Liver (tissue), 9 donors: Measurements from ENCODE around the gene CHIC2. TPM values are rescaled to one million over a fixed set of nuclear protein-coding genes. Genes with fewer than 3 reads are reported as not detected.

ENCODE experiments used
- DNase-seq: peaks from one replicate; pipeline ENCODE4 v3.0.0-alpha.2; 2017; ENCODE audit warnings: low spot score
- H3K27ac ChIP-seq, 2 donors: one replicate each; pipeline ENCODE4 v1.7.0; 2013; ENCODE audit warnings: inconsistent platforms in 2 of 2, low read length in 2 of 2, control low read depth in 1 of 2, low read depth in 1 of 2, mild to moderate bottlenecking in 1 of 2
- H3K27me3 ChIP-seq, 4 donors: one replicate each; pipeline versions ENCODE4 v1.6.1 to v1.7.0; 2013; ENCODE audit warnings: low read length in 3 of 4, inconsistent platforms in 1 of 4, mild to moderate bottlenecking in 1 of 4, moderate library complexity in 1 of 4; ENCODE audit not compliant: control insufficient read depth in 4 of 4, insufficient read depth in 4 of 4
- H3K36me3 ChIP-seq, 4 donors: one replicate each; pipeline versions ENCODE4 v1.6.1 to v1.7.0; 2013; ENCODE audit warnings: low read length in 3 of 4, mild to moderate bottlenecking in 3 of 4, low read depth in 1 of 4, moderate library complexity in 1 of 4; ENCODE audit not compliant: control insufficient read depth in 4 of 4, insufficient read depth in 3 of 4
- H3K4me1 ChIP-seq, 4 donors: one replicate each; pipeline versions ENCODE4 v1.6.1 to v1.7.0; 2013; ENCODE audit warnings: low read length in 3 of 4, mild to moderate bottlenecking in 3 of 4, moderate library complexity in 1 of 4; ENCODE audit not compliant: control insufficient read depth in 4 of 4, insufficient read depth in 4 of 4
- H3K4me3 ChIP-seq, 3 donors: one replicate each; pipeline versions ENCODE4 v1.6.1 to v1.7.0; 2013; ENCODE audit warnings: low read length in 3 of 3, control low read depth in 1 of 3, low read depth in 1 of 3, mild to moderate bottlenecking in 1 of 3
- H3K9ac ChIP-seq, 2 donors: one replicate each; pipeline ENCODE4 v1.7.0; 2013; ENCODE audit warnings: low read length in 2 of 2, mild to moderate bottlenecking in 2 of 2, moderate library complexity in 2 of 2, control low read depth in 1 of 2, low read depth in 1 of 2
- H3K9me3 ChIP-seq, 4 donors: one replicate each; pipeline versions ENCODE4 v1.6.1 to v1.7.0; 2013; ENCODE audit warnings: low read length in 3 of 4; ENCODE audit not compliant: control insufficient read depth in 4 of 4
- EGR1 ChIP-seq, 2 donors: IDR thresholded peaks; 2 replicates each; pipeline ENCODE4 v1.6.1; 2016 to 2018; ENCODE audit warnings: antibody characterized with exemption in 2 of 2, low read depth in 2 of 2
- FOXA2 ChIP-seq: IDR thresholded peaks from 2 replicates; pipeline ENCODE4 v1.6.1; 2016; ENCODE audit warnings: antibody characterized with exemption
- JUND ChIP-seq, 2 donors: IDR thresholded peaks; 2 replicates each; pipeline ENCODE4 v1.6.1; 2016; ENCODE audit warnings: antibody characterized with exemption in 2 of 2
- NR2F2 ChIP-seq: IDR thresholded peaks from 2 replicates; pipeline ENCODE4 v1.6.1; 2016; ENCODE audit warnings: antibody characterized with exemption
- RXRA ChIP-seq, 2 donors: IDR thresholded peaks; 2 replicates each; pipeline ENCODE4 v1.6.1; 2017 to 2018; ENCODE audit warnings: antibody characterized with exemption in 2 of 2, mild to moderate bottlenecking in 1 of 2
- WGBS: extraction: QIAGEN DNeasy Blood & Tissue Kit; methylation state at CpG from one replicate; pipeline ENCODE4 v1.1.7; 2013; 5-methylcytosine and 5-hydroxymethylcytosine counted together
- polyA plus RNA-seq, 2 donors: library from polyadenylated mRNA; stranded (reverse) in 1 of 2; unstranded in 1 of 2; fragments of 200-250 nt in 1 of 2; fragments of >200 nt in 1 of 2; fragmentation: Nextera tagmentation in 1 of 2; extraction: Ambion mirVana in 1 of 2; gene quantifications; one replicate each; pipeline versions ENCODE4 v1.2.1 to v1.2.3, GENCODE V29; 2013 to 2015
- total RNA-seq, 2 donors: library from RNA; depleted of rRNA; stranded (reverse); fragments of >200 nt; gene quantifications; one replicate each; pipeline ENCODE4 v1.2.3, GENCODE V29; 2014
- TF ChIP-seq, protein P1 (sequence below): IDR thresholded peaks from 2 replicates; pipeline ENCODE4 v1.6.1; 2016; ENCODE audit warnings: antibody characterized with exemption, mild to moderate bottlenecking
- TF ChIP-seq, protein P2 (sequence below): IDR thresholded peaks from 2 replicates; pipeline ENCODE4 v1.6.1; 2016; ENCODE audit warnings: antibody characterized with exemption
- TF ChIP-seq, protein P3 (sequence below): IDR thresholded peaks from 2 replicates; pipeline ENCODE4 v1.6.1; 2016; ENCODE audit warnings: antibody characterized with exemption
- TF ChIP-seq, protein P4 (sequence below): fragments of 150-350 bp; IDR thresholded peaks from 2 replicates; pipeline ENCODE4 v1.5.1; 2017; ENCODE audit warnings: improper control_type of control experiment, low read depth, low read length; ENCODE audit not compliant: missing input control
- donor health status: healthy.
- donor health status: healthy.
- donor health status: healthy.
- donor health status: healthy.
- donor health status: healthy.

CHIC2 gene
- total and polyA plus RNA-seq, 4 donors = 9.3 to 26.2 (median 18.4) TPM

DNA sequence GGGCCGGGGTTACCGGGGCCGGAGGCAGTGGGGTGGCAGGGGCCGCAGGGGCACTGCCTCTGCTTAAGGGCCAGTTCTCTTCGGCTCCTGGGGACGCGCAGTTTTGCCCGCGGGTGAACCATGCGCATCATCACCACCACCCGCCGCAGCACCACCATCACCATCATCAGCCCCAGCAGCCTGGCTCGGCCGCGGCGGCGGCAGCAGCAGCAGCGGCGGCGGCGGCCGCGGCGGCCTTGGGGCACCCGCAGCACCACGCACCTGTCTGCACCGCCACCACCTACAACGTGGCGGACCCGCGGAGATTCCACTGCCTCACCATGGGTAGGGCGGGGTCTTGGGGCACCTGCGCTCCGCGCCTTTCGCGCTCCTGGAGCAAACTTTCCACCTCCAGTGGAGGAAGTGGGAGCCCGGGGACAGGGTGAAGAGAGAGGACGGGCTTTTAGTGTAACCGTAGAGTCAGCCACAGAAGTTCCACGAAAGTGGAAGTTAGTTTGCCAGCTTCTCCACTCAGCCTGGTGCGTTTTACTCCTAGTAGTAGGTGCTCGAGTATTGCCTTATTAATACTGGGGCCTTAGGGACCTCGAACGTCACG is 36.3 kb upstream of the CHIC2 start (continued):
- TF ChIP-seq, protein P1, sequence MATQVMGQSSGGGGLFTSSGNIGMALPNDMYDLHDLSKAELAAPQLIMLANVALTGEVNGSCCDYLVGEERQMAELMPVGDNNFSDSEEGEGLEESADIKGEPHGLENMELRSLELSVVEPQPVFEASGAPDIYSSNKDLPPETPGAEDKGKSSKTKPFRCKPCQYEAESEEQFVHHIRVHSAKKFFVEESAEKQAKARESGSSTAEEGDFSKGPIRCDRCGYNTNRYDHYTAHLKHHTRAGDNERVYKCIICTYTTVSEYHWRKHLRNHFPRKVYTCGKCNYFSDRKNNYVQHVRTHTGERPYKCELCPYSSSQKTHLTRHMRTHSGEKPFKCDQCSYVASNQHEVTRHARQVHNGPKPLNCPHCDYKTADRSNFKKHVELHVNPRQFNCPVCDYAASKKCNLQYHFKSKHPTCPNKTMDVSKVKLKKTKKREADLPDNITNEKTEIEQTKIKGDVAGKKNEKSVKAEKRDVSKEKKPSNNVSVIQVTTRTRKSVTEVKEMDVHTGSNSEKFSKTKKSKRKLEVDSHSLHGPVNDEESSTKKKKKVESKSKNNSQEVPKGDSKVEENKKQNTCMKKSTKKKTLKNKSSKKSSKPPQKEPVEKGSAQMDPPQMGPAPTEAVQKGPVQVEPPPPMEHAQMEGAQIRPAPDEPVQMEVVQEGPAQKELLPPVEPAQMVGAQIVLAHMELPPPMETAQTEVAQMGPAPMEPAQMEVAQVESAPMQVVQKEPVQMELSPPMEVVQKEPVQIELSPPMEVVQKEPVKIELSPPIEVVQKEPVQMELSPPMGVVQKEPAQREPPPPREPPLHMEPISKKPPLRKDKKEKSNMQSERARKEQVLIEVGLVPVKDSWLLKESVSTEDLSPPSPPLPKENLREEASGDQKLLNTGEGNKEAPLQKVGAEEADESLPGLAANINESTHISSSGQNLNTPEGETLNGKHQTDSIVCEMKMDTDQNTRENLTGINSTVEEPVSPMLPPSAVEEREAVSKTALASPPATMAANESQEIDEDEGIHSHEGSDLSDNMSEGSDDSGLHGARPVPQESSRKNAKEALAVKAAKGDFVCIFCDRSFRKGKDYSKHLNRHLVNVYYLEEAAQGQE = no peak
- TF ChIP-seq EGR1 (IDR thresholded peaks at IDR 0.05; ENCODE audit: low read depth in 2 of 2) = no peak

DNA sequence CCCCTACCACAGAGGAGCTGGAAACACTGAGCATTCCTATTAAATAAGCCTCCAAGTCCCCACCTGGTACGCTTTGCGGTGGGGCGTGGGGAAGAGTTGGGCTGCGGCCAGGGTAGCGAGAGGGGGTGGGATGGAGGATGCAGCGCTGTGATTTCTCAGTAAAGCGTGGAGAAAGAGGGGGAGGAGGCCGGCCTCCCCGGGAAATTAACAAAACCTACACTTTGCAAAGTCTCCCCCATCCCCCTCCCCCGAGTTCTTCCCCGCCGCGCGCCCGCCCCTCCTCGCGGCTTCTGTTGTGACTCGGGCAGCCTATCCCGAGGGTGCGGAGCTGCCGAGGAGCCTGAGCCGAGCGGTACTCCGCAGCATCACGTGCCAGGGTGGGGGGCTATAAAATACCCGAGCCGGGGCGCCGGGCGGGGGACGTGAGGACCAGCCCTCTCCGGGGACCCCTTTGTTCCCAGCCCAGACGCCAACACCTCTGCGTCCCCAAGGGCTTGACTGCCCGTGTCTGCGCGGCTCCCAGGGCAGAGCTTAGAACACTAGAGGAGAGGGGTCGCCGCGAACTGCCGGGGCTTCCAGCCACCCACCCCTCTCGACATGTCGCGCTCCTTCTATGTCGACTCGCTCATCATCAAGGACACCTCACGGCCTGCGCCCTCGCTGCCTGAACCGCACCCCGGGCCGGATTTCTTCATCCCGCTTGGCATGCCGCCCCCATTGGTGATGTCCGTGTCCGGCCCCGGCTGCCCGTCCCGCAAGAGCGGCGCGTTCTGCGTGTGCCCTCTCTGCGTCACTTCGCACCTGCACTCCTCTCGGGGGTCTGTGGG is 35.6 kb upstream of the CHIC2 start, which contains the start of gene GSX2:
GSX2 (plus strand) TSS at position 416 of the 827 bp plus-strand sequence; CDS start at position 598, 182 bp downstream.
- TF ChIP-seq NR2F2 = no peak
- no peak for TF ChIP-seq JUND (IDR thresholded peaks at IDR 0.05)
- no peak for TF ChIP-seq FOXA2
- TF ChIP-seq EGR1 (IDR thresholded peaks at IDR 0.05; ENCODE audit: low read depth in 2 of 2) = no peak
- TF ChIP-seq, protein P1 = no peak
- TF ChIP-seq, protein P2, sequence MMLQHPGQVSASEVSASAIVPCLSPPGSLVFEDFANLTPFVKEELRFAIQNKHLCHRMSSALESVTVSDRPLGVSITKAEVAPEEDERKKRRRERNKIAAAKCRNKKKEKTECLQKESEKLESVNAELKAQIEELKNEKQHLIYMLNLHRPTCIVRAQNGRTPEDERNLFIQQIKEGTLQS = no peak
- no peak for TF ChIP-seq RXRA (IDR thresholded peaks at IDR 0.05)
- TF ChIP-seq, protein P3, sequence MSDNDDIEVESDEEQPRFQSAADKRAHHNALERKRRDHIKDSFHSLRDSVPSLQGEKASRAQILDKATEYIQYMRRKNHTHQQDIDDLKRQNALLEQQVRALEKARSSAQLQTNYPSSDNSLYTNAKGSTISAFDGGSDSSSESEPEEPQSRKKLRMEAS = no peak
- TF ChIP-seq, protein P4, sequence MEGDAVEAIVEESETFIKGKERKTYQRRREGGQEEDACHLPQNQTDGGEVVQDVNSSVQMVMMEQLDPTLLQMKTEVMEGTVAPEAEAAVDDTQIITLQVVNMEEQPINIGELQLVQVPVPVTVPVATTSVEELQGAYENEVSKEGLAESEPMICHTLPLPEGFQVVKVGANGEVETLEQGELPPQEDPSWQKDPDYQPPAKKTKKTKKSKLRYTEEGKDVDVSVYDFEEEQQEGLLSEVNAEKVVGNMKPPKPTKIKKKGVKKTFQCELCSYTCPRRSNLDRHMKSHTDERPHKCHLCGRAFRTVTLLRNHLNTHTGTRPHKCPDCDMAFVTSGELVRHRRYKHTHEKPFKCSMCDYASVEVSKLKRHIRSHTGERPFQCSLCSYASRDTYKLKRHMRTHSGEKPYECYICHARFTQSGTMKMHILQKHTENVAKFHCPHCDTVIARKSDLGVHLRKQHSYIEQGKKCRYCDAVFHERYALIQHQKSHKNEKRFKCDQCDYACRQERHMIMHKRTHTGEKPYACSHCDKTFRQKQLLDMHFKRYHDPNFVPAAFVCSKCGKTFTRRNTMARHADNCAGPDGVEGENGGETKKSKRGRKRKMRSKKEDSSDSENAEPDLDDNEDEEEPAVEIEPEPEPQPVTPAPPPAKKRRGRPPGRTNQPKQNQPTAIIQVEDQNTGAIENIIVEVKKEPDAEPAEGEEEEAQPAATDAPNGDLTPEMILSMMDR = no peak
- Histone ChIP-seq H3K4me1 (peaks cover 13 to 42% (median 32%) of the 10 kb centered on the region in 4 donors), H3K27ac (no peak within 1 kb of the TSS), H3K9me3 (no peaks in the 10 kb centered on the region), H3K36me3 (no peaks in the 10 kb centered on the region), H3K9ac (no peak within 1 kb of the TSS), H3K4me3 (peak within 1 kb of the TSS in 1 of 3 donors; percentile 44), H3K27me3 (peaks cover 2 to 28% (median 10%) of the 10 kb centered on the region in 4 donors)
- WGBS = 2% methylated on average over 66 of the region's 66 CpGs
- no peak for DNase-seq
